HepG2 (cell line): Measurements from ENCODE around the gene CNTFR. TPM values are rescaled to one million over a fixed set of nuclear protein-coding genes. Genes with fewer than 3 reads are reported as not detected.
"Not testable (repeated sequence)": the region's sequence is repeated elsewhere in the genome, so short reads cannot be mapped to it uniquely, and the experiment has no call there.

Experiments
- ATAC-seq: fragments of 200-7000 bp; cut with Tn5 transposase; 3 replicates; pipeline ENCODE4 v1.9.1; 2020; ENCODE audit warnings: mild to moderate bottlenecking, moderate library complexity
- BruUV-seq: library from RNA; stranded (reverse); fragments of 400-500 nt; replicated peaks from 2 replicates; lab custom pipeline; 2021; lab: Mats Ljungman, UMichigan
- CTCF ChIA-PET: fragments of 300-600 bp; formaldehyde crosslinking; extraction: SDS; loops from one replicate; lab custom pipeline; 2021; ENCODE audit warnings: low total read pairs, inconsistent platforms, low intra/inter-chr PET ratio; lab: Yijun Ruan, JAX
- POLR2A ChIA-PET: fragments of 350-600 bp; sonication (Branson Sonifier 250); formaldehyde crosslinking; loops from one replicate; lab custom pipeline; 2020; ENCODE audit warnings: antibody characterized with exemption, inconsistent platforms; lab: Yijun Ruan, JAX
- DNase-seq: peaks from one replicate; pipeline ENCODE4 v3.0.0-alpha.2; 2015; ENCODE audit warnings: low spot score
- FAIRE-seq: peaks from 3 replicates; lab custom pipeline; 2011; peaks lifted over from hg19 to GRCh38; lab: Jason Lieb, UNC
- H2AFZ ChIP-seq: one replicate; pipeline ENCODE4 v1.6.1; 2011; ENCODE audit warnings: low read length, inconsistent platforms
- H3K27ac ChIP-seq: fragments of 300-600 bp; 3 replicates; pipeline ENCODE4 v1.8.0; 2011; ENCODE audit warnings: mixed run types, mild to moderate bottlenecking, mixed read lengths, low read length, inconsistent platforms; ENCODE audit not compliant: insufficient read depth; ENCODE audit errors: extremely low read length
- H3K27me3 ChIP-seq, 2 experiments: fragments of 200-600 bp in 1 of 2; 2 replicates in 1 of 2; 3 replicates in 1 of 2; pipeline versions ENCODE4 v1.6.0 to v1.8.0; 2011; ENCODE audit warnings: low read length in 2 of 2, mild to moderate bottlenecking in 2 of 2, moderate library complexity in 2 of 2, inconsistent platforms in 1 of 2; ENCODE audit not compliant: insufficient read depth in 2 of 2, control insufficient read depth in 1 of 2
- H3K36me3 ChIP-seq, 2 experiments: fragments of 200-600 bp in 1 of 2; replicated peaks in 1 of 2; 2 replicates in 1 of 2; 3 replicates in 1 of 2; pipeline versions ENCODE4 v1.5.1 to v1.8.0; 2011; ENCODE audit warnings: low read length in 2 of 2, inconsistent platforms in 1 of 2; ENCODE audit not compliant: insufficient read depth in 2 of 2, control insufficient read depth in 1 of 2
- H3K4me1 ChIP-seq: 2 replicates; pipeline ENCODE4 v1.5.1; 2012; ENCODE audit warnings: low read length, inconsistent platforms; ENCODE audit not compliant: insufficient read depth
- H3K4me2 ChIP-seq: 2 replicates; pipeline ENCODE4 v1.6.0; 2011; ENCODE audit warnings: low read depth, low read length, inconsistent platforms
- H3K4me3 ChIP-seq, 3 experiments: fragments of 200-600 bp in 1 of 3; sonication (generic), shearing (Covaris generic) in 1 of 3; replicated peaks in 1 of 3; 2 replicates each; pipeline ENCODE4 v1.5.1; 2011 to 2016; ENCODE audit warnings: low read length in 3 of 3, inconsistent platforms in 2 of 3, low read depth in 2 of 3, mild to moderate bottlenecking in 2 of 3, control low read depth in 1 of 3, mixed read lengths in 1 of 3; ENCODE audit not compliant: insufficient read depth in 1 of 3
- H3K79me2 ChIP-seq: one replicate; pipeline ENCODE4 v1.6.1; 2011; ENCODE audit warnings: low read length, inconsistent platforms; ENCODE audit not compliant: insufficient read depth
- H3K9ac ChIP-seq: 2 replicates; pipeline ENCODE4 v1.6.0; 2011; ENCODE audit warnings: mild to moderate bottlenecking, low read depth, low read length, inconsistent platforms; ENCODE audit not compliant: insufficient read depth
- H3K9me3 ChIP-seq: 2 replicates; pipeline ENCODE4 v1.5.1; 2012; ENCODE audit warnings: mild to moderate bottlenecking, low read length
- H4K20me1 ChIP-seq: 2 replicates; pipeline ENCODE4 v1.6.0; 2011; ENCODE audit warnings: inconsistent platforms, mild to moderate bottlenecking, low read length, moderate library complexity; ENCODE audit not compliant: insufficient read depth
- IKZF4 ChIP-seq: sonication (generic); formaldehyde crosslinking; IDR thresholded peaks from 2 replicates; pipeline ENCODE4 v1.5.1; 2020; ENCODE audit warnings: borderline replicate concordance, mild to moderate bottlenecking, low read depth, missing genetic modification reagents; ENCODE audit errors: not compliant biosample characterization
- MZF1 ChIP-seq: sonication (generic); formaldehyde crosslinking; IDR thresholded peaks from 2 replicates; pipeline ENCODE4 v1.8.1; 2023; ENCODE audit warnings: mild to moderate bottlenecking, missing genetic modification reagents, borderline replicate concordance
- NR2C2 ChIP-seq: sonication (generic); formaldehyde crosslinking; IDR thresholded peaks from 2 replicates; pipeline ENCODE4 v1.4.0; 2020; ENCODE audit warnings: missing genetic modification reagents, mild to moderate bottlenecking, moderate library complexity, borderline replicate concordance
- POLR2A ChIP-seq, 2 experiments: IDR thresholded peaks; 2 replicates each; pipeline ENCODE4 v1.6.1; 2011; ENCODE audit warnings: low read depth in 2 of 2, low read length in 2 of 2, mild to moderate bottlenecking in 1 of 2, moderate library complexity in 1 of 2; ENCODE audit not compliant: insufficient read depth in 1 of 2
- SMAD3 ChIP-seq: sonication (generic); formaldehyde crosslinking; IDR thresholded peaks from 2 replicates; pipeline ENCODE4 v1.4.0; 2020; ENCODE audit warnings: missing genetic modification reagents
- STAT5B ChIP-seq: sonication (generic); formaldehyde crosslinking; IDR thresholded peaks from 2 replicates; pipeline ENCODE4 v1.4.0; 2020; ENCODE audit warnings: missing genetic modification reagents
- ZNF354B ChIP-seq: sonication (generic); formaldehyde crosslinking; IDR thresholded peaks from 2 replicates; pipeline ENCODE4 v1.8.0; 2022; ENCODE audit warnings: mild to moderate bottlenecking, missing genetic modification reagents
- ZNF563 ChIP-seq: sonication (generic); formaldehyde crosslinking; IDR thresholded peaks from 2 replicates; pipeline ENCODE4 v1.8.0; 2022; ENCODE audit warnings: mild to moderate bottlenecking, moderate library complexity, missing genetic modification reagents
- ZNF589 ChIP-seq: sonication (generic); formaldehyde crosslinking; conservative IDR thresholded peaks from 2 replicates; pipeline ENCODE4 v1.8.0; 2022; ENCODE audit warnings: mild to moderate bottlenecking, moderate library complexity, missing genetic modification reagents
- ZNF746 ChIP-seq: sonication (generic); formaldehyde crosslinking; IDR thresholded peaks from 2 replicates; pipeline ENCODE4 v1.8.0; 2022; ENCODE audit warnings: mild to moderate bottlenecking, missing genetic modification reagents
- ZZZ3 ChIP-seq: sonication (generic); formaldehyde crosslinking; IDR thresholded peaks from 2 replicates; pipeline ENCODE4 v1.4.0; 2020; ENCODE audit warnings: missing genetic modification reagents, mild to moderate bottlenecking, borderline replicate concordance
- WGBS: methylation state at CpG from one replicate; pipeline ENCODE4 v1.1.6; 2017; ENCODE audit warnings: low lambda C conversion rate; 5-methylcytosine and 5-hydroxymethylcytosine counted together
- in situ Hi-C: cut with HindIII; loops from 2 replicates; pipeline ENCODE4 v1.10.0; 2017; ENCODE audit warnings: low pct_unique_long_range_greater_than_20kb; ENCODE audit not compliant: extremely low pct_ligation_motif_present
- intact Hi-C: fragments of 100-400 bp; cut with micrococcal nuclease; formaldehyde crosslinking; loops from one replicate; pipeline ENCODE4 v1.10.0; 2022; ENCODE audit not compliant: unreplicated experiment
- polyA plus RNA-seq, 8 experiments: library from polyadenylated mRNA; depleted of rRNA in 3 of 8; stranded (reverse) in 7 of 8; unstranded in 1 of 8; fragments of >200 nt; fragmentation: Illumina TruSeq in 4 of 8; extraction: Trizol in 4 of 8; gene quantifications; 2 replicates each; pipeline versions ENCODE4 v1.2.1 to v1.2.3, GENCODE V29; 2011 to 2016; ENCODE audit warnings: low read depth in 4 of 8, missing spikeins in 1 of 8, mixed read lengths in 1 of 8; ENCODE audit not compliant: insufficient read depth in 1 of 8
- total RNA-seq, 5 experiments: library from RNA; depleted of rRNA; stranded (reverse); fragments of >200 nt; fragmentation: Illumina TruSeq; extraction: Trizol; gene quantifications; 2 replicates each; pipeline ENCODE4 v1.2.3, GENCODE V29; 2016; ENCODE audit warnings: low read depth in 1 of 5
- TF ChIP-seq, protein P1 (sequence below): sonication (generic); formaldehyde crosslinking; IDR thresholded peaks from 2 replicates; pipeline ENCODE4 v1.4.0; 2020; ENCODE audit warnings: missing genetic modification reagents, borderline replicate concordance
- TF ChIP-seq, protein P2 (sequence below): IDR thresholded peaks from 2 replicates; pipeline ENCODE4 v1.6.1; 2012; ENCODE audit warnings: low read depth, low read length, improper control_type of control experiment
- TF ChIP-seq, protein P3 (sequence below): sonication (generic); formaldehyde crosslinking; IDR thresholded peaks from 2 replicates; pipeline ENCODE4 v1.4.0; 2020; ENCODE audit warnings: mild to moderate bottlenecking, low read depth, missing genetic modification reagents

The CNTFR gene
- total and polyA plus RNA-seq, 2 of the 13 experiments (the other 11 are each of a cell fraction or from before 2014, with no cell fraction given), result not detected

DNA sequence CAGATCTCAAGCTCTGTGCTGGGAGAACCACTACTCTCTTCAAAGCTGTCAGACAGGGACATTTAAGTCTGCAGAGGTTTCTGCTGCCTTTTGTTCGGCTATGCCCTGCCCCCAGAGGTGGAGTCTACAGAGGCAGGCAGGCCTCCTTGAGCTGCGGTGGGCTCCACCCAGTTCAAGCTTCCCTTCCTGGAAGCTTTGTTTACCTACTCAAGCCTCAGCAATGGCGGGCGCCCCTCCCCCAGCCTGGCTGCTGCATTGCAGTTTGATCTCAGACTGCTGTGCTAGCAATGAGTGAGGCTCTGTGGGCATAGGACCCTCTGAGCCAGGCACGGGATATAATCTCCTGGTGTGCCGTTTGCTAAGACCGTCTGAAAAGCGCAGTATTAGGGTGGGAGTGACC, 57.5 kb downstream of the CNTFR start:
- FAIRE-seq, in situ Hi-C loops, H3K79me2 ChIP-seq, POLR2A ChIA-PET, CTCF ChIA-PET, H4K20me1 ChIP-seq, H3K9me3 ChIP-seq, H3K4me1 ChIP-seq, H3K9ac ChIP-seq, intact Hi-C loops, H3K4me3 ChIP-seq, H3K36me3 ChIP-seq, H3K4me2 ChIP-seq, H2AFZ ChIP-seq, BruUV-seq, DNase-seq, ATAC-seq, H3K27ac ChIP-seq: not testable (repeated sequence)
- WGBS, result 93% methylated on average over 3 of the region's 8 CpGs
- TF ChIP-seq, protein P1, sequence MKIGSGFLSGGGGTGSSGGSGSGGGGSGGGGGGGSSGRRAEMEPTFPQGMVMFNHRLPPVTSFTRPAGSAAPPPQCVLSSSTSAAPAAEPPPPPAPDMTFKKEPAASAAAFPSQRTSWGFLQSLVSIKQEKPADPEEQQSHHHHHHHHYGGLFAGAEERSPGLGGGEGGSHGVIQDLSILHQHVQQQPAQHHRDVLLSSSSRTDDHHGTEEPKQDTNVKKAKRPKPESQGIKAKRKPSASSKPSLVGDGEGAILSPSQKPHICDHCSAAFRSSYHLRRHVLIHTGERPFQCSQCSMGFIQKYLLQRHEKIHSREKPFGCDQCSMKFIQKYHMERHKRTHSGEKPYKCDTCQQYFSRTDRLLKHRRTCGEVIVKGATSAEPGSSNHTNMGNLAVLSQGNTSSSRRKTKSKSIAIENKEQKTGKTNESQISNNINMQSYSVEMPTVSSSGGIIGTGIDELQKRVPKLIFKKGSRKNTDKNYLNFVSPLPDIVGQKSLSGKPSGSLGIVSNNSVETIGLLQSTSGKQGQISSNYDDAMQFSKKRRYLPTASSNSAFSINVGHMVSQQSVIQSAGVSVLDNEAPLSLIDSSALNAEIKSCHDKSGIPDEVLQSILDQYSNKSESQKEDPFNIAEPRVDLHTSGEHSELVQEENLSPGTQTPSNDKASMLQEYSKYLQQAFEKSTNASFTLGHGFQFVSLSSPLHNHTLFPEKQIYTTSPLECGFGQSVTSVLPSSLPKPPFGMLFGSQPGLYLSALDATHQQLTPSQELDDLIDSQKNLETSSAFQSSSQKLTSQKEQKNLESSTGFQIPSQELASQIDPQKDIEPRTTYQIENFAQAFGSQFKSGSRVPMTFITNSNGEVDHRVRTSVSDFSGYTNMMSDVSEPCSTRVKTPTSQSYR (CRISPR knock-in tag), result peak; percentile 51; the same call in 1 of the 2 replicates
- peaks cover 0 to 23% of the 10 kb centered on the region in 2 experiments; a peak in 3 of 5 replicates for H3K27me3 ChIP-seq

DNA sequence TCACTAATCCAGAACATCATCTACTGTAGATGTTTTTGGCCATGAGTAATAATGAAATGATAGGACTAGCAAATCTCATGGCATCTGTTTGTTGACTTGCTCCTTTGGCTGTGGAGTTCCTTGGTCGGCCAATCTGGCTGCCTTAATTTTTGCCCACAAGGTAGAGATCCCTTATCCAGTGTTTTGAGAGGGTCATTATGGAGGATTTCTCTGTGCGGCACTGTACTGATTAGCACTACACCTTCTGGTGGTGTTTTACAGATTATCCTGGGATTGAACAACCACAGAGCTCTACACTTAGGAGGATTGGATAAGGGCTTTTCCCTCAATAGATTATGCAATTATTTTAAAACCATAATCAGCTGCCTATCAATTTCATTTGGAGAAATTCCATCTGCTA, 63.5 kb downstream of the CNTFR start:
- no peak for DNase-seq
- no peaks in the 10 kb centered on the region for H3K79me2 ChIP-seq
- H3K27ac ChIP-seq, result no peak overlapping the region
- no peaks in the 10 kb centered on the region for H3K9me3 ChIP-seq
- ChIA-PET POLR2A (no interaction called here), CTCF (no interaction called here)
- WGBS, result 46% methylated on average over 2 of the region's 2 CpGs
- H3K9ac ChIP-seq, result no peak overlapping the region
- FAIRE-seq, result no peak
- BruUV-seq, result no TSS peak
- ATAC-seq, result no peak
- intact Hi-C loops, result no loop called here
- H4K20me1 ChIP-seq, result no peaks in the 10 kb centered on the region
- H3K27me3 ChIP-seq, result peaks cover 9 to 33% of the 10 kb centered on the region in 2 experiments; a peak in 3 of 5 replicates
- no peak overlapping the region for H2AFZ ChIP-seq
- H3K36me3 ChIP-seq, result no peaks in the 10 kb centered on the region
- peaks cover 14% of the 10 kb centered on the region for H3K4me1 ChIP-seq
- in situ Hi-C loops, result no loop called here
- no peak overlapping the region for H3K4me3 ChIP-seq
- H3K4me2 ChIP-seq, result no peak overlapping the region
- TF ChIP-seq MZF1, result no peak
- no peak for TF ChIP-seq ZNF589 (CRISPR knock-in tag)
- TF ChIP-seq SMAD3 (CRISPR knock-in tag), result no peak
- TF ChIP-seq, protein P2, sequence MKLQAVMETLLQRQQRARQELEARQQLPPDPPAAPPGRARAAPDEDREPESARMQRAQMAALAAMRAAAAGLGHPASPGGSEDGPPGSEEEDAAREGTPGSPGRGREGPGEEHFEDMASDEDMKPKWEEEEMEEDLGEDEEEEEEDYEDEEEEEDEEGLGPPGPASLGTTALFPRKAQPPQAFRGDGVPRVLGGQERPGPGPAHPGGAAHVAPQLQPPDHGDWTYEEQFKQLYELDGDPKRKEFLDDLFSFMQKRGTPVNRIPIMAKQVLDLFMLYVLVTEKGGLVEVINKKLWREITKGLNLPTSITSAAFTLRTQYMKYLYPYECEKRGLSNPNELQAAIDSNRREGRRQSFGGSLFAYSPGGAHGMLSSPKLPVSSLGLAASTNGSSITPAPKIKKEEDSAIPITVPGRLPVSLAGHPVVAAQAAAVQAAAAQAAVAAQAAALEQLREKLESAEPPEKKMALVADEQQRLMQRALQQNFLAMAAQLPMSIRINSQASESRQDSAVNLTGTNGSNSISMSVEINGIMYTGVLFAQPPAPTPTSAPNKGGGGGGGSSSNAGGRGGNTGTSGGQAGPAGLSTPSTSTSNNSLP, result no peak
- no peak for TF ChIP-seq POLR2A (IDR thresholded peaks at IDR 0.05; ENCODE audit: insufficient read depth in 1 of 2, low read depth in 2 of 2, low read length in 2 of 2)
- TF ChIP-seq ZNF354B (CRISPR knock-in tag), result no peak
- TF ChIP-seq NR2C2, result no peak
- TF ChIP-seq IKZF4 (CRISPR knock-in tag), result no peak
- TF ChIP-seq STAT5B (CRISPR knock-in tag), result no peak
- TF ChIP-seq ZNF563, result no peak
- TF ChIP-seq, protein P3, sequence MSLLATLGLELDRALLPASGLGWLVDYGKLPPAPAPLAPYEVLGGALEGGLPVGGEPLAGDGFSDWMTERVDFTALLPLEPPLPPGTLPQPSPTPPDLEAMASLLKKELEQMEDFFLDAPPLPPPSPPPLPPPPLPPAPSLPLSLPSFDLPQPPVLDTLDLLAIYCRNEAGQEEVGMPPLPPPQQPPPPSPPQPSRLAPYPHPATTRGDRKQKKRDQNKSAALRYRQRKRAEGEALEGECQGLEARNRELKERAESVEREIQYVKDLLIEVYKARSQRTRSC (CRISPR knock-in tag), result no peak
- TF ChIP-seq ZNF746 (CRISPR knock-in tag), result no peak
- TF ChIP-seq ZZZ3 (CRISPR knock-in tag), result no peak
